Occipital lobe (tissue), 2 donors: ENCODE data around the gene CNTN6. TPM values are rescaled to one million over a fixed set of nuclear protein-coding genes. Genes with fewer than 3 reads are reported as not detected.

Experiments
- DNase-seq: peaks from one replicate; lab custom pipeline; 2025; lab: John Stamatoyannopoulos, UW
- total RNA-seq: library from RNA; depleted of rRNA; stranded (reverse); fragments of >200 nt; gene quantifications from one replicate; pipeline ENCODE4 v1.2.3, GENCODE V29; 2014

Gene CNTN6
- total RNA-seq, 1 donor from 2014 or later, result 4.7 TPM

GRCh38 chr3:1172644-1173043 lies 79.8 kb downstream of the CNTN6 start:
- no peak for DNase-seq

- DNase-seq, result no peak
Observed at GRCh38 chr3:1179146-1179545, 86.3 kb downstream of the CNTN6 start.

GRCh38 chr3:1183320-1184048 lies 90.7 kb downstream of the CNTN6 start:
- DNase-seq, result no peak

GRCh38 chr3:1190569-1190968 lies 97.7 kb downstream of the CNTN6 start:
- DNase-seq, result no peak

GRCh38 chr3:1191026-1191425 lies 98.2 kb downstream of the CNTN6 start:
- DNase-seq, result no peak

- no peak for DNase-seq
Observed at GRCh38 chr3:1195947-1196346, 103.1 kb downstream of the CNTN6 start.

GRCh38 chr3:1197051-1197450 lies 104.2 kb downstream of the CNTN6 start:
- DNase-seq, result no peak

- DNase-seq, result no peak
Observed at GRCh38 chr3:1200371-1200770, 107.5 kb downstream of the CNTN6 start.

GRCh38 chr3:1207904-1208303 lies 115.1 kb downstream of the CNTN6 start:
- no peak for DNase-seq

GRCh38 chr3:1214933-1215332 lies 122.1 kb downstream of the CNTN6 start:
- DNase-seq, result no peak

- DNase-seq, result no peak
Observed at GRCh38 chr3:1216856-1217255, 124.0 kb downstream of the CNTN6 start.

GRCh38 chr3:1227111-1227510 lies 134.3 kb downstream of the CNTN6 start:
- DNase-seq, result no peak

- DNase-seq, result no peak
Observed at GRCh38 chr3:1228289-1228688, 135.5 kb downstream of the CNTN6 start.

- no peak for DNase-seq
Observed at GRCh38 chr3:1230920-1231319, 138.1 kb downstream of the CNTN6 start.

GRCh38 chr3:1232276-1232675 lies 139.5 kb downstream of the CNTN6 start:
- no peak for DNase-seq

GRCh38 chr3:1235526-1236120 lies 142.8 kb downstream of the CNTN6 start:
- DNase-seq, result no peak

- no peak for DNase-seq
Observed at GRCh38 chr3:1251282-1252060, 158.6 kb downstream of the CNTN6 start.

GRCh38 chr3:1252061-1252430 lies 159.2 kb downstream of the CNTN6 start:
- DNase-seq, result no peak

- DNase-seq, result no peak
Observed at GRCh38 chr3:1262246-1262645, 169.4 kb downstream of the CNTN6 start.

GRCh38 chr3:1263121-1263520 lies 170.3 kb downstream of the CNTN6 start:
- DNase-seq, result no peak

- DNase-seq, result no peak
Observed at GRCh38 chr3:1269808-1270207, 177.0 kb downstream of the CNTN6 start.

GRCh38 chr3:1272546-1273265 lies 179.9 kb downstream of the CNTN6 start:
- no peak for DNase-seq
